H9 (cell line): ENCODE measurements around the gene DMWD. TPM values are rescaled to one million over a fixed set of nuclear protein-coding genes. Genes with fewer than 3 reads are reported as not detected.

Source experiments
- DNase-seq: peaks from one replicate; pipeline ENCODE4 v3.0.0-alpha.2; 2017
- H2AFZ ChIP-seq: one replicate; pipeline ENCODE4 v1.6.1; 2013; ENCODE audit warnings: mild to moderate bottlenecking, low read length, control low read depth, moderate library complexity
- H2AK5ac ChIP-seq: 2 replicates; pipeline ENCODE4 v1.6.1; 2013; ENCODE audit warnings: low read length, control low read depth, mixed read lengths; ENCODE audit not compliant: insufficient read length
- H2BK120ac ChIP-seq: one replicate; pipeline ENCODE4 v1.6.1; 2013; ENCODE audit warnings: low read depth, mild to moderate bottlenecking, low read length, control low read depth, inconsistent platforms; ENCODE audit not compliant: poor library complexity, severe bottlenecking
- H2BK12ac ChIP-seq: 2 replicates; pipeline ENCODE4 v1.6.1; 2013; ENCODE audit warnings: low read length, control low read depth, mixed read lengths, low read depth; ENCODE audit not compliant: insufficient read length
- H2BK15ac ChIP-seq: 2 replicates; pipeline ENCODE4 v1.6.1; 2013; ENCODE audit warnings: low read depth, low read length, control low read depth
- H2BK20ac ChIP-seq: one replicate; pipeline ENCODE4 v1.6.1; 2013; ENCODE audit warnings: low read depth, mild to moderate bottlenecking, low read length, control low read depth, inconsistent platforms; ENCODE audit not compliant: poor library complexity, severe bottlenecking
- H2BK5ac ChIP-seq: 2 replicates; pipeline ENCODE4 v1.6.1; 2013; ENCODE audit warnings: low read length, control low read depth, mixed read lengths; ENCODE audit not compliant: insufficient read length
- H3K14ac ChIP-seq: 2 replicates; pipeline ENCODE4 v1.6.1; 2013; ENCODE audit warnings: low read length, control low read depth; ENCODE audit not compliant: insufficient read depth
- H3K18ac ChIP-seq: 2 replicates; pipeline ENCODE4 v1.6.1; 2013; ENCODE audit warnings: low read depth, mild to moderate bottlenecking, mixed read lengths, low read length, control low read depth; ENCODE audit not compliant: insufficient read length
- H3K23ac ChIP-seq: 2 replicates; pipeline ENCODE4 v1.6.1; 2013; ENCODE audit warnings: low read length, control low read depth, mixed read lengths, low read depth; ENCODE audit not compliant: insufficient read length
- H3K23me2 ChIP-seq: 2 replicates; pipeline ENCODE4 v1.6.1; 2013; ENCODE audit warnings: low read depth, mild to moderate bottlenecking, mixed read lengths, low read length, control low read depth; ENCODE audit not compliant: insufficient read length, poor library complexity, severe bottlenecking
- H3K27ac ChIP-seq: 2 replicates; pipeline ENCODE4 v1.5.1; 2013; ENCODE audit warnings: low read length, control low read depth, mixed read lengths, low read depth; ENCODE audit not compliant: insufficient read length
- H3K27me3 ChIP-seq: 2 replicates; pipeline ENCODE4 v1.6.1; 2013; ENCODE audit warnings: low read length, control low read depth, inconsistent platforms; ENCODE audit not compliant: insufficient read depth
- H3K4ac ChIP-seq: 2 replicates; pipeline ENCODE4 v1.6.1; 2013; ENCODE audit warnings: low read depth, mild to moderate bottlenecking, control low read depth, inconsistent platforms, low read length, moderate library complexity
- H3K4me1 ChIP-seq: 2 replicates; pipeline ENCODE4 v1.6.1; 2013; ENCODE audit warnings: low read length, control low read depth, inconsistent platforms; ENCODE audit not compliant: insufficient read depth
- H3K4me2 ChIP-seq: 2 replicates; pipeline ENCODE4 v1.6.1; 2013; ENCODE audit warnings: low read length, control low read depth, mixed read lengths; ENCODE audit not compliant: insufficient read length, insufficient read depth
- H3K56ac ChIP-seq: 2 replicates; pipeline ENCODE4 v1.6.1; 2013; ENCODE audit warnings: low read depth, mild to moderate bottlenecking, mixed read lengths, low read length, control low read depth; ENCODE audit not compliant: insufficient read length
- H3K79me1 ChIP-seq: 2 replicates; pipeline ENCODE4 v1.6.1; 2013; ENCODE audit warnings: low read depth, mild to moderate bottlenecking, moderate library complexity, low read length, control low read depth, inconsistent platforms; ENCODE audit not compliant: insufficient read depth, poor library complexity, severe bottlenecking
- H3K79me2 ChIP-seq: 2 replicates; pipeline ENCODE4 v1.6.1; 2013; ENCODE audit warnings: low read length, control low read depth, inconsistent platforms; ENCODE audit not compliant: insufficient read depth
- H3K9ac ChIP-seq: 2 replicates; pipeline ENCODE4 v1.6.1; 2013; ENCODE audit warnings: low read length, control low read depth, mixed read lengths; ENCODE audit not compliant: insufficient read length; ENCODE audit errors: extremely low read depth
- H3K9me3 ChIP-seq: one replicate; pipeline ENCODE4 v1.6.1; 2013; ENCODE audit warnings: low read depth, low read length, inconsistent platforms; ENCODE audit not compliant: control insufficient read depth
- H3T11ph ChIP-seq: one replicate; pipeline ENCODE4 v1.6.1; 2013; ENCODE audit warnings: mild to moderate bottlenecking, low read length, control low read depth, inconsistent platforms
- H4K20me1 ChIP-seq: one replicate; pipeline ENCODE4 v1.6.1; 2013; ENCODE audit not compliant: control insufficient read depth, insufficient read length, insufficient read depth
- H4K5ac ChIP-seq: 2 replicates; pipeline ENCODE4 v1.6.1; 2013; ENCODE audit warnings: low read depth, mild to moderate bottlenecking, mixed read lengths, low read length, control low read depth; ENCODE audit not compliant: insufficient read length
- H4K8ac ChIP-seq: replicated peaks from 2 replicates; pipeline ENCODE4 v1.6.1; 2013; ENCODE audit warnings: low read length, control low read depth, mixed read lengths, low read depth; ENCODE audit not compliant: insufficient read length
- H4K91ac ChIP-seq: 2 replicates; pipeline ENCODE4 v1.6.1; 2013; ENCODE audit warnings: low read depth, mild to moderate bottlenecking, moderate library complexity, mixed read lengths, low read length, control low read depth; ENCODE audit not compliant: insufficient read length
- H3K27ac Mint-ChIP-seq, 3 experiments: 2 replicates in 2 of 3; 3 replicates in 1 of 3; pipeline ENCODE4 v1.8.0; 2020 to 2021; ENCODE audit warnings: mixed read lengths in 3 of 3, mild to moderate bottlenecking in 1 of 3, moderate library complexity in 1 of 3
- H3K27me3 Mint-ChIP-seq: 2 replicates; pipeline ENCODE4 v1.8.0; 2021; ENCODE audit warnings: low read depth, mild to moderate bottlenecking, moderate library complexity, mixed read lengths
- H3K36me3 Mint-ChIP-seq, 3 experiments: 2 replicates in 2 of 3; 3 replicates in 1 of 3; pipeline ENCODE4 v1.8.0; 2020 to 2021; ENCODE audit warnings: low read depth in 3 of 3, mixed read lengths in 3 of 3; ENCODE audit not compliant: insufficient read depth in 1 of 3
- H3K4me1 Mint-ChIP-seq, 2 experiments: 2 replicates each; pipeline ENCODE4 v1.8.0; 2020; ENCODE audit warnings: mixed read lengths in 2 of 2
- H3K4me3 Mint-ChIP-seq, 2 experiments: 2 replicates in 1 of 2; 3 replicates in 1 of 2; pipeline ENCODE4 v1.8.0; 2020 to 2021; ENCODE audit warnings: mild to moderate bottlenecking in 2 of 2, mixed read lengths in 2 of 2, moderate library complexity in 1 of 2
- H3K9me3 Mint-ChIP-seq, 2 experiments: 2 replicates in 1 of 2; 3 replicates in 1 of 2; pipeline ENCODE4 v1.8.0; 2020; ENCODE audit warnings: mild to moderate bottlenecking in 2 of 2, mixed read lengths in 2 of 2, moderate library complexity in 1 of 2
- CTCF ChIP-seq: fragments of 200-600 bp; sonication (generic); conservative IDR thresholded peaks from 3 replicates; pipeline ENCODE4 v1.8.0; 2021; ENCODE audit warnings: antibody characterized with exemption, mild to moderate bottlenecking
- WGBS: extraction: QIAGEN DNeasy Blood & Tissue Kit; methylation state at CpG from one replicate; pipeline ENCODE4 v1.1.7; 2013; ENCODE audit warnings: missing lambda C conversion rate, low lambda C conversion rate, mixed read lengths; ENCODE audit not compliant: insufficient read length; ENCODE audit errors: extremely low coverage; 5-methylcytosine and 5-hydroxymethylcytosine counted together
- total RNA-seq: library from RNA; stranded (reverse); gene quantifications from 2 replicates; pipeline ENCODE4 v1.2.1, GENCODE V29; 2021

DMWD gene
- total RNA-seq, 1 experiment from 2014 or later, result 75.1 TPM

GRCh38 chr19:45766869-45767346 lies 25.7 kb downstream of the DMWD start:
- no peak for DNase-seq
- Histone ChIP-seq H3K27ac (no peak overlapping the region), H4K5ac (no peak overlapping the region), H4K20me1 (no peaks in the 10 kb centered on the region), H2BK5ac (no peak overlapping the region), H2AFZ (no peak overlapping the region), H3K4me1 (peaks cover 3% of the 10 kb centered on the region; the same call in 1 of the 2 replicates), H3K4ac (no peak overlapping the region), H3K18ac (peak overlapping the region; percentile 21), H3K27me3 (no peaks in the 10 kb centered on the region), H3K9me3 (no peaks in the 10 kb centered on the region), H3K9ac (no peak overlapping the region), H3K56ac (no peak overlapping the region), H2AK5ac (no peak overlapping the region), H3K4me2 (peak overlapping the region; percentile 72), H2BK120ac (no peak overlapping the region), H3K14ac (peak overlapping the region; percentile 64), H3K23ac (no peak overlapping the region), H3K79me1 (no peaks in the 10 kb centered on the region), H2BK12ac (no peak overlapping the region), H3K23me2 (peaks cover 20% of the 10 kb centered on the region), H2BK20ac (no peak overlapping the region), H2BK15ac (no peak overlapping the region), H4K91ac (no peak overlapping the region), H3K79me2 (no peaks in the 10 kb centered on the region), H4K8ac (no peak overlapping the region), H3T11ph (no peak overlapping the region)
- Mint-ChIP-seq H3K27me3 (peaks cover 9% of the 10 kb centered on the region), H3K4me1 (peaks cover 13 to 34% of the 10 kb centered on the region in 2 experiments), H3K36me3 (peaks cover 0 to 6% (median 0%) of the 10 kb centered on the region in 3 experiments; a peak in 2 of 7 replicates), H3K4me3 (peak overlapping the region; percentile 91 to 94), H3K9me3 (no peaks in the 10 kb centered on the region; a peak in 1 of 5 replicates), H3K27ac (no peak overlapping the region)
- no CpG with 5 or more reads among the region's 24 CpGs for WGBS
- no peak for TF ChIP-seq CTCF
